GM21515 (cell line): ENCODE data around the gene KRTAP5-9.
"Not testable (repeated sequence)": the region's sequence is repeated elsewhere in the genome, so short reads cannot be mapped to it uniquely, and the experiment has no call there.

Source experiments
- ATAC-seq: cut with Tn5 transposase; IDR thresholded peaks from one replicate; pipeline ENCODE4 v1.9.1; 2021; ENCODE audit not compliant: unreplicated experiment

KRTAP5-9 gene

DNA sequence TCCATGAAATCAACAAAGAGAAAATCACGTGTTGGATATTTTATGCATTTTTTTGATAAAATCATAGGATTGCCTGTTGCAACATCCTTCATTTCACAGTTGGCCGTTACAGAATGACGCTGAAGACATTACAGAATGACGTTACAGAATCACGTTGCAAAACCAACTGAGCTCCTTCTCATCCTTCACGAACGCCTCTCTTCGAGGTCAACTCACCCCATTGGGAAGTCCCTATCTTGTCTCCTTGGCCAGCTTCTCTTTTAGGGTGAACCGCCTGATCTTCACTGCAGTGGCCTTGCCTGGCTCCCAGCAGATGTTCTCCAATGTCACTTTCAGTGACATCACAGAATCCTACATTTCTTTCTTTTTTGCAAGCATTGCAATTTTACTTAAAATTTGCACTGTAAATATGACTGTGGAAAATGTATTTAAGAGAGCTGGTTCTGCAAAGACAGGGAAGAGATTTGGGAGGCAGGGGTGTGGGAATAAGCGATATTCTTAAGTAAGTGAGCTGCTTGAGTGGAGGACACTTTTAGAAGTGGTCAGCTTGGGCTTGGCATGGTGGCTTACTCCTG is 16.1 kb upstream of the KRTAP5-9 start:
- ATAC-seq = no peak

- not testable (repeated sequence) for ATAC-seq
Observed at GRCh38 chr11:71534711-71535608, 13.3 kb upstream of the KRTAP5-9 start.

- ATAC-seq = no peak
Observed at GRCh38 chr11:71535825-71536224, 12.4 kb upstream of the KRTAP5-9 start.

DNA sequence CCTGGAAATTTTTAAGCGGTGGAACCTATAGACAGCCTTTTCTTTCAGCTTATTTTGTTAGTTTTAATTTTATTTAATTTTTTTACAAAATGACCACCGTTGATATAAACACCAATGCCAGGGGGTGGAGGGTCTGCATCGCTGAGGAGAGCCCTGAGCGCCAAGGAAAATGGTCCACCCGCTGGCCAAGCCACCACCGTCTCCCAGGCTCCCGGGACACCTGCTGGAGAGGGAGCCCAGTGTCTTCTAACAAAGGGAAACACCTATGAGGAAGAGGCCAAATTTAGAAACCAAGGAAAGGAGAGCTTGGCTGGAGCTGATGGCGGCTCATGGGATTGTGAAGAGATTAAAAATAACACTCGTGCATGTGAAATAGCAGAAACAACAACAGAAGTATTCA is 10.7 kb upstream of the KRTAP5-9 start:
- no peak for ATAC-seq

DNA sequence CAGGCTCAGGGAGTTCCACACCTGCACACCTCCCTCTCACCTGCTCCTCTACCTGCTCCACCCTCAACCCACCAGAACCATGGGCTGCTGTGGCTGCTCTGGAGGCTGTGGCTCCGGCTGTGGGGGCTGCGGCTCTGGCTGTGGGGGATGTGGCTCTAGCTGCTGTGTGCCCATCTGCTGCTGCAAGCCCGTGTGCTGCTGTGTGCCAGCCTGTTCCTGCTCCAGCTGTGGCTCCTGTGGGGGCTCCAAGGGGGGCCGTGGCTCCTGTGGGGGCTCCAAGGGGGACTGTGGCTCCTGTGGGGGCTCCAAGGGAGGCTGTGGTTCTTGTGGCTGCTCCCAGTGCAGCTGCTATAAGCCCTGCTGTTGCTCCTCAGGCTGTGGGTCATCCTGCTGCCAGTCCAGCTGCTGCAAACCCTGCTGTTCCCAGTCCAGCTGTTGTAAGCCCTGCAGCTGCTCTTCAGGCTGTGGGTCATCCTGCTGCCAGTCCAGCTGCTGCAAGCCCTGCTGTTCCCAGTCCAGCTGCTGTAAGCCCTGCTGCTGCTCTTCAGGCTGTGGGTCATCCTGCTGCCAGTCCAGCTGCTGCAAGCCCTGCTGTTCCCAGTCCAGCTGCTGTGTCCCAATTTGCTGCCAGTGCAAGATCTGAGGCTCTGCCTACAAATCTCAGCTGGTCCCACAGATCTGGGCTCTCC is 10.1 kb upstream of the KRTAP5-9 start, which contains the start of gene KRTAP5-8:
Gene KRTAP5-8 (plus strand): TSS at position 49 of the 689 bp plus-strand sequence. CDS start 31 bp downstream, at position 80.
- ATAC-seq = not testable (repeated sequence)

GRCh38 chr11:71538666-71538990 is 9.6 kb upstream of the KRTAP5-9 start:
- no peak for ATAC-seq

DNA sequence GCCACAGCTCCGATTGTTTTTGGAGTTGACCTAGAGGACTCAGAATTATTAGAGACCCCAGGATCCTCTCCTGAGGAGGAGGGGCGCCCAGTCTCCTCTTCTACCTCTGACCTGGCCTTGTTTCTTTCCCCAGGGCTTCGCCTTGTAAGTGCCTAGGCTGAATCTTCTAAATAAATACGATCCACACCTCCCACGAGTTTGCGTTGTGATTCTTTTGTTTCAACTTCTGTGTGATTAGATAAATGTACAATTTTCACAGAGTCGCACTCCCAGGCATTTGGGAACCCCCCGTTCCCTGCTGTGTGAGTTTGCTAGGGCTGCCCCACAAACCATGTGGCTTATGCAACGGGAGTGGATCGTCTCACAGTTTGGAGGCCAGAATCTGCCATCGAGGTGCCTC is 9.2 kb upstream of the KRTAP5-9 start:
- no peak for ATAC-seq

DNA sequence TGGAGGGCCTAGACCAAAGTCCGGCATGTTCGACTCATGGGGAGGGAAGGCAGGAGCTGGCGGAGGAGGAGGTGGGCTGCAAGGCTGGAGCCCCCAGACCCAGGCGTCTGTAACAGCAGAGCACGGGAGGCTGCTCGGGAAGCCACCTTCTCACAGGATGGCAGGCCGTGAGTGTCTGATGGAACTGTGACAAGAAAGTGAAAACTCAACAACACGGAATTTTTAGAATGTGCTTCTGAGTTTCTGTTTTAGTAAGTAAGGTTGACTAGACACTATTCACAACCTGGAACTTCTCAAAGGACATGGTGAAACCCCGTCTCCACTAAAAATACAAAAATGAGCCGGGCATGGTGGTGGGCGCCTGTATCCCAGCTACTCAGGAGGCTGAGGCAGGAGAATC is 8.2 kb upstream of the KRTAP5-9 start:
- ATAC-seq = not testable (repeated sequence)

DNA sequence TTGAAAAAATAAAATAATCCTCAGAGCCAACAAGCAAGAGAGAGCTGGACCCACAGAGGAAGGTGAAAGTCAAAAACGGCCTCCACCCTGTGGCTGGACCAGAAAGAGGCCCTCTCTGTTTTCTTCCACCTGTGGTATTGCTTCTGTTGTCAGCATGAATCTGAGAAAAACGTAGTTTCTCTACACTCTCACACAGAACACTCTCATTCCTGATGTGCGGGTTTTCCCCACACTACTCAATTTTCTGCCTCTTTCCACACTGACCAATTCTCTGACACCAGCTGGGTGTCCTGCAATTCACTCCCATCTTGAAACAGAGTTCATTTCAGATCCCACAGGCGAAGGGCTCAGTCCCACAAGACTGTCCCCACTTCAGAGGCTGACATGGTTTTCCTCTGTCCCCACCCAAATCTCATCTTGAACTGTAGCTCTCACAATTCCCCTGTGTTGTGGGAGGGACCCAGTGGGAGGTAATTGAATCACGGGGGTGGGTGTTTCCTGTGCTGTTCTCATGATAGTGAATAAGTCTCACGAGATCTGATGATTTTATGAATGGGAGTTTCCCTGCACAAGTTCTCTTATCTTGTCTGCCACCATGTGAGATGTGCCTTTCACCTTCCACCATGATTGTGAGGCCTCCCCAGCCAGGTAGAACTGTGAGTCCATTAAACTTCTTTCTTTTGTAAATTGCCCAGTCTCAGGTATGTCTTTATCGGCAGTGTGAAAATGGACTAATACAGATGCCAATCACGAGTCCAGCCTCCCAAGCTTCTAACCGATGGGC is 7.5 kb upstream of the KRTAP5-9 start:
- ATAC-seq = peak; percentile 74

DNA sequence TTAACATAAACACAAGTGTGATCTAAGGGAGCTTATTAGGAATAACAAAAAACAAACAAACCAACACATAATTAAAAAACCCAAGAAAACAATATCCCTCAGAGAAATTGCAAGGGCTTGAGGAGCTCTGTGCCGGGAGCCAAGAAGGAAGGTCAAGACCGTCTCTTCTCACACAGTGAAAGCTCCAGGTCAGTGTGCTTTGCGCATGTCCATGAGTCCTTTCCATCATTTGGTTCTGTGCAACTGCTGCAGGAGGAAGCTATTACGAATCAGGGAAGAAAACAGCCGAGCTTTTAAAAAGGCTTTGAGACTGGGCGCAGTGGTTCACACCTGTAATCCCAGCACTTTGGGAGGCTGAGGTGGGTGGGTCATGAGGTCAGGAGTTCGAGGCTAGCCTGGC is 5.8 kb upstream of the KRTAP5-9 start:
- ATAC-seq = no peak

GRCh38 chr11:71542879-71543777 is 5.1 kb upstream of the KRTAP5-9 start:
- ATAC-seq = no peak

GRCh38 chr11:71543866-71544265 is 4.4 kb upstream of the KRTAP5-9 start:
- no peak for ATAC-seq

- no peak for ATAC-seq
Observed at GRCh38 chr11:71544525-71545214, 3.5 kb upstream of the KRTAP5-9 start.

DNA sequence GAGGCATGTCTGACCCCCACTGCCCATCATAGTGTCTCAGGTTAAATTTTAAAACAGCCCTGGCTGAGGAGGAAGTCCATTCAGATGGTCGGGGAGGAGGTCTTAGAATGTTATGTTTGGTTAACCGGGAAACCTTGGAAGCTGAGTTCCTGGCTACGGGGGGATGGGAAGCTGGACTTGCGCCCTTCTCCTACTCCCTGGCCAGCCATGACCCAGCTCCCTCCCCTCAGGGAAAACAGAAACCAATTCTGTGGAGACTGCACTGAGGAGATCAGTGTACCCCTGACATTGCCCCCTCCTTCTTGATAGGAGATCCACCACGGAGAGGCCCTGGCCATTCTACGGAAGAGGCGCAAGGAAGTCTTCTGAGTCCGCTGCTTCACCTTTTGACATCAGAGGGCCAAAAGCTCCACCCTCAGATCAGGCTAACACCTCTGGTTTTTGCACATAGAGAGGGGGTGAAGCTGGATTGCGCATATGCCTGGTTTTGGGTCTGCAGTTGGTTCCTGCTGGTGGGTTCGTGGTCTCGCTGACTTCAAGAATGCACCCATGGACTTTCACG is 2.7 kb upstream of the KRTAP5-9 start:
- no peak for ATAC-seq

GRCh38 chr11:71548716-71549151 is 514 bp downstream of the KRTAP5-9 start:
- no peak for ATAC-seq

DNA sequence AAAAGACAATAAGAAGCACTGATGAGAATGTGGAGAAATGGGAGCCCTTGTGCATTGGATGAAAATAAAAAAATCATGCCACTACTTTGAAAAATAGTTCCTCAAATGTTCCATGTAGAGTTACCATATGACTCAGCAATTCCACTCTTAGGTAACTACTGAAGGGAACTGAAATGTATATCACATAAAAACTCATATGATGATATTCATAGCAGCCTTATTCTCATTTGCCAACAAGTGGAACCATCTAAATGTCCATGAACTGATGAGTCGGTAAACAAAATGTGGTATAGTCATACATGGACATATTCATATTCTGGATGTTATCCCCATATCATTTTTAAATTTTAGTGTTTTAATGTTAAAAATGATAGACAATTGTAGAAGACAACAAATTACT is 3.5 kb downstream of the KRTAP5-9 start:
- no peak for ATAC-seq

- no peak for ATAC-seq
Observed at GRCh38 chr11:71554996-71555395, 6.8 kb downstream of the KRTAP5-9 start.

DNA sequence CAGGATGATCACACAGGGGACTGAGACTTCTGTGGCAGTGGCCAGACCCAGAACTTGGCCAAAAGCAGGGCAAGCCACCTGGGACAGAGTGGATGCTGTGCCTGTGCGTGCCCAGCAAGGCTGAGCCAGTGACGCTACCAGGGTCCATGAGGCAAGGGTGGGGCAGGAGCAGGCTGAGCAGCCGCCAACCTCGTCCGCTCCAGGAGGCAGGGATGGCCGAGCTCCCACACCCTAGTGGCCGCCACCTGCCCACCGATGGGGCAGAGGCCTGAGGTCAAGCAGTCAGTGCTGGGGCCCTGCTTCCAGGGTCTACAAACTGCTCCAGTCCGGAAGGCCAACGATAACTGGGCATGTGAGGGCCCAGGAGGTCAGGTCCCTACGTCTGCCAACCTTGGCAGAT is 7.3 kb downstream of the KRTAP5-9 start:
- no peak for ATAC-seq

- no peak for ATAC-seq
Observed at GRCh38 chr11:71556018-71556417, 7.8 kb downstream of the KRTAP5-9 start.
